Prostate gland (tissue), 2 donors: ENCODE measurements around the gene A2ML1.

ENCODE experiments used
- CTCF ChIP-seq, 4 experiments: fragments of 200-600 bp in 2 of 4; fragments of 450-650 bp in 2 of 4; sonication (generic) in 2 of 4; IDR thresholded peaks; 1 replicate in 3 of 4; 2 replicates in 1 of 4; pipeline ENCODE4 v1.5.1; 2016 to 2019; ENCODE audit warnings: antibody characterized with exemption in 4 of 4, mild to moderate bottlenecking in 2 of 4, moderate library complexity in 2 of 4
- POLR2A ChIP-seq: fragments of 450-650 bp; IDR thresholded peaks from one replicate; pipeline ENCODE4 v1.6.1; 2016; ENCODE audit warnings: antibody characterized with exemption, mild to moderate bottlenecking

- TF ChIP-seq CTCF (IDR thresholded peaks at IDR 0.05) (no peak), POLR2A (no peak)
Observed at GRCh38 chr12:8822298-8822697, at the start of gene A2ML1.
